Measurements from ENCODE around the gene KIF19.

GRCh38 chr17:74392848-74393247, 66.8 kb downstream of the KIF19 start:
- TF ChIP-seq CTCF (IDR thresholded peaks at IDR 0.05) (no peak), POLR2A (IDR thresholded peaks at IDR 0.05) (no peak)
